GM18951 (cell line): ENCODE data around the gene UBL7.
"Not testable (repeated sequence)": the region's sequence is repeated elsewhere in the genome, so short reads cannot be mapped to it uniquely, and the experiment has no call there.

Source experiments
- POLR2A ChIP-seq: IDR thresholded peaks from 4 replicates; pipeline ENCODE4 v1.6.1; 2011; ENCODE audit warnings: mild to moderate bottlenecking; ENCODE audit not compliant: insufficient read length, insufficient read depth; ENCODE audit errors: extremely low read depth
- in situ Hi-C: fragments of 300-500 bp; cut with MboI; formaldehyde crosslinking; loops from one replicate; pipeline ENCODE4 v1.12.0; 2022; ENCODE audit warnings: low sequenced_read_pairs, mixed read lengths, inconsistent platforms; ENCODE audit not compliant: unreplicated experiment

Gene UBL7, protein sequence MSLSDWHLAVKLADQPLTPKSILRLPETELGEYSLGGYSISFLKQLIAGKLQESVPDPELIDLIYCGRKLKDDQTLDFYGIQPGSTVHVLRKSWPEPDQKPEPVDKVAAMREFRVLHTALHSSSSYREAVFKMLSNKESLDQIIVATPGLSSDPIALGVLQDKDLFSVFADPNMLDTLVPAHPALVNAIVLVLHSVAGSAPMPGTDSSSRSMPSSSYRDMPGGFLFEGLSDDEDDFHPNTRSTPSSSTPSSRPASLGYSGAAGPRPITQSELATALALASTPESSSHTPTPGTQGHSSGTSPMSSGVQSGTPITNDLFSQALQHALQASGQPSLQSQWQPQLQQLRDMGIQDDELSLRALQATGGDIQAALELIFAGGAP

GRCh38 chr15:74460871-74461846 is at the start of gene UBL7:
TSS of gene UBL7 (minus strand) at chr15:74461160. CDS start at chr15:74458867, 2,293 bp downstream.
- peak; percentile 97 for TF ChIP-seq POLR2A
- in situ Hi-C loops = no loop called here

DNA sequence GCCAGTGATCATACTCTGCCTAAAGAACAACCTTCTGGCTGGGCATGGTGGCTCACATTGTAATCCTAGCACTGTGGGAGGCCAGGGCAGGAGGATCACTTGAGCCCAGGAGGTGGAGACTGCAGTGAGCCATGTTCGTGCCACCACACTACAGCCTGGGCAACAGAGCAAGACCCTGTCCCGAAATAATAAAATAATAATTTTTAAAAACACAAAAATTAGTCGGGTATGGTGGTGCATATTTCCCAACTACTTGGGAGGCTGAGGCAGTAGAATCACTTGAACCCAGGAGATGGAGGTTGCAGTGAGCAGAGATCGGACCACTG is 45.5 kb upstream of the UBL7 start:
- no peak for TF ChIP-seq POLR2A
- in situ Hi-C loops = loop anchor here (5.0 kb wide), 1 partner anchor 36 kb away; the partner anchor contains the start of gene ARID3B

DNA sequence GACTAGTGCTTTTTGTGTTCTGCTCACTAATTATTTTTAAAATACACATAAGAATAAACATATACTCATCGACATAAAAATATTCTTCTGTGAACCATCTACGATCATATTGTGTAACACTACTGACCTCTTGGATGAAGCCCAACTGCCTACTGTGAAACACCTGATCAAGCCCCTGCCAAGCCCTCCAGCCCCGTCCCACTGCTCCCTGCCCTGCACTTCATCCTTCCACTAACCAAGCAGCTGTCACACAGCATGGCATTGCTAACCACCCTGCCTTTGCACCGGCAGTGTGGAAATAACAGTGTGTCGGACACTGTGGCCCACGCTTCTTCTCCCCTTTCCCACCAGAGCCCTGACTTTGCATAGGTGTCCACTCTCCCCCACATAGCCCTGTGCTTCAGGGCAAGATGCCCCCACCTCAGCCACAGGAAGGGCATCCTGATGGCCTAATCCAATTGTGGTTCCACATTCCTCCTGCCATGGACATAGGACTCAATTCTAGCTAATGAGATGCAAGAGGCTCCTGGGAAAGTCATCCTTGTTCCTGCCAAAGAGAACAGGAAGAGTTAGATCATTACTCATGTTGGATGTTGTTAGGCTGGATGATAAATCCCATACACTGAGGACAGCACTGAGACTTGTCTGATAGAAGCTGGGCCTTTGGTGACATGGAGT is 45.0 kb upstream of the UBL7 start:
- no peak for TF ChIP-seq POLR2A
- in situ Hi-C loops = loop anchor here (5.0 kb wide), 1 partner anchor 36 kb away; the partner anchor contains the start of gene ARID3B

DNA sequence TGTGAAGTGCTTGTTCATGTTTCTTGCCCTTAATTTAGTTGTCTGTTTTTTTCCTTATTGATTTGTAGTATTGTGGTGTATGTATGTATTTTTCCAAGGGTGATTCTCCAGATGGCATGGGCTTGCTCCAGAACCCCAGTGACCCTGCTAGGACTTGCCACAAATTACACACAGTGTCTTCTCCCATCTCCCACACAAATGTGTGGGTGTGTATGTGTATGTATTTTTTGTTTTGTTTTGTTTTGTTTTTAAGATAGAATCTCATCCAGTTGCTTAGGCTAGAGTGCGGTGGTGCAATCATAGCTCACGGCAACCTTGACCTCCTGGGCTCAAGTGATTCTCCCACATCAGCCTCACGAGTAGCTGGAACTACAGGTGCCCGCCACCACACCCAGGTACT is 43.9 kb upstream of the UBL7 start:
- in situ Hi-C loops = loop anchor here (5.0 kb wide), 1 partner anchor 37 kb away; the partner anchor contains the start of gene ARID3B
- no peak for TF ChIP-seq POLR2A

DNA sequence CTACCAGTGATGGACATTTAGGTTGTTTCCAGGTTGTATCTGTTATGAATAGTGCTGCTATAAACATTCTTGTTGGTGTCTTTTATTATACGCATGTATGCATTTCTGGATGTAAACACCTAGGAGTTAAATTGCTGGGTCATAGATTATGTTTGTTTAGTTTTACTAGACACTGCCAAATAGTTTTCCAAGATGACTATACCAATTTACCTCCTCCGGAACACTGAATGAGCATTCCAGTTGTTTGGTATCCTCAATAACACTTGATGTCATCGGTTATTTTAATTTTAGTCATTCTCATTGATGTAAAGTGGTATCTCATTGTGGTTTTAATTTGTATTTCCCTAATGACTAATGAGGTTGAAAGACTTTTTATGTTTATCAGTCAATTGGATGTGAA is 43.5 kb upstream of the UBL7 start:
- no peak for TF ChIP-seq POLR2A
- in situ Hi-C loops = no loop called here

DNA sequence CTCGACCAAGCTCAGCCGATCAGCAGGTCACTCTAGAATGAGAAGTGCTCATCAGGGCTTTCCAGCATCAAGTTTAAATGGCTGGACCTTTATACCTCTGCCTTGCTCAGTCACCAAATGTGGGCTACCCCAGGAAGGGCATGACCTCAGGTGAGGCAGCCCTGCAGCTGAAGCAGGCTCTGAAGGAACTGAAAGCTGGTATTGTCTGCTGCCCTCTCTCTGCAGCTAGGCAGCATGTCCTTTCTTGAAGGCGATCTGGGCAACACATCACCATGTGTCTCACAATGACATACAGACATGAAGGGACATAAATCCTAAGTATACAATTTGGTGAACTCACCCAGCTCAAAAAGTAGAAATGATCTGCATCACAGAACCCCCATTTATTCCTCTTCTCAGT is 41.3 kb upstream of the UBL7 start:
- in situ Hi-C loops = no loop called here
- TF ChIP-seq POLR2A = no peak

DNA sequence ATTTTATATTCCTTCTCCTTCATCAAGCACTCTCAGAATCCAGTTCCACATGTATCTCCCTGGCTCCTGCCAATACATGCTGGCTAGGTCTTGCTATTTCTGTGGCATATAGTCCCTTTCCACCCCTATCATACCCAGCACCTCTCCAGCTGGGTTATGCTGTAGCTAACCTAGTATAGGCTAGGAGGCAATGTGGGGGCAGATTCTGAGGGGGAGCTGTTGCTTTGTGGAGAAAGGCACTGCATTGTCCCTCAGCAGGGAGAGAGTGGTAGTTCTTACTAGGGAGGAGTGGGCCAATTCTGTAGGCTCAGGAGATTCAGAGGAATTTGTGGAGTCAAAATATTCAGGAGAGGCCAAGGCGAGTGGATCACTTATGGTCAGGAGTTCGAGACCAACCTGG is 39.4 kb upstream of the UBL7 start:
- in situ Hi-C loops = no loop called here
- no peak for TF ChIP-seq POLR2A

GRCh38 chr15:74499366-74499765 is 38.4 kb upstream of the UBL7 start:
- in situ Hi-C loops = no loop called here
- no peak for TF ChIP-seq POLR2A

- in situ Hi-C loops = no loop called here
- no peak for TF ChIP-seq POLR2A
These were observed 36.6 kb upstream of the UBL7 start for GRCh38 chr15:74497584-74497983.

DNA sequence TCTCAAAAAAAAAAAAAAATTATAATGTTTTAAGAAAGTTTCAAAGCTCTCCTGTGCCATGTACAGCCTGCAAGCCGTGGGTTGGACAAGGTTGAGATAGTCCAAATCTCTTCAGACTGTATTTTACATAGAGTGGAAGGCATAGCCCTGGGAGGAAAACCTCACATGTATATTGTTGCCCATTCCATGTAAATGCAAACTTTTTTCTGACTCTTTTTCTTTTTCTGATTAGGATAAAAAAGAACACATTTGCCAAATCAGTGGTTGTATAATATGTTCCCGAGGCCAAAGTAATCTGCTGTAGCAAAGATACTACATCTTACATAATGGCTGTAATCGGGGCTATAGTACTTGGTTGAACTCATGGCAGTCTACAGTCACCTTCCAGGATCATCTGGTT is 35.7 kb upstream of the UBL7 start:
- TF ChIP-seq POLR2A = no peak
- in situ Hi-C loops = no loop called here

GRCh38 chr15:74490339-74490689 is 29.4 kb upstream of the UBL7 start:
- in situ Hi-C loops = loop anchor here (5.0 kb wide), 1 partner anchor 38 kb away; no protein-coding TSS in a partner anchor
- TF ChIP-seq POLR2A = no peak

DNA sequence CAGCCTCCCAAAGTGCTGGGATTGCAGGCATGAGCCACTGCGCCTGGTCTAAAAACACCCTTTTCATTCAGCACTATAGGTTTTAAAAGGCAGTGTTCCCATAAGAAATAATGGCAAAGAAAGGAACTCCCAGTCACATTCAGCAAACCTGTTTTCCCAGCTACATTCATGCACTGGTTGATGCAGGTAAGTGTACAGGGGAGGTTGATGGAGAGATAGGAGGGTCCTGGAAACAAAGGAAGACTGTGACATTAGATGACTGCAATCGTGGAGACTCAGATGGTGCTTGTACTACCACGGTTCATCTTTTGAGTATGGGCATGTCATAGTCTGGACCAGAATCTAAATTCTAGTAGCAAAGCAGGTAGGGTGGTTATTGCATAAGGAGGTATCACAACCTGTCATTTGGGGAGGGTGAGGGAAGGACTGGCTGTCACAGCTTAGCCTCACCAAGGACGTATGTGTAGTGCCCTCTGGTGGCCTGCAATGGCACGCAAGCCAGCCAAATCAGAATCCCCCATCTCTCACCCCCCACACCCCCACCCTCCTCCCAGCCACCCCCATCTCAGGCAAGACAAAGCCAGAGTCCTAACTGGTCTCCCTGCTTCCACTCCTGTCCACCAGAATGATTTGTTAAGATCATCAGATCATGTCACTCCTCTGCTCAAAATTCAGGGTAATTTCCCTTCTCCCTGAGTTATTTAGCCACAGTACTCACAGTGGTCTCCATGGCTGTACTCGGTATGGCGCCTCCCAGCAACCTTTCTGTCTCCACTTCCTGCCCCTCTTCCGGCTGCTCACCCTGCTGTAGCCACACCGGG is 28.8 kb upstream of the UBL7 start:
- peak; percentile 38 for TF ChIP-seq POLR2A

DNA sequence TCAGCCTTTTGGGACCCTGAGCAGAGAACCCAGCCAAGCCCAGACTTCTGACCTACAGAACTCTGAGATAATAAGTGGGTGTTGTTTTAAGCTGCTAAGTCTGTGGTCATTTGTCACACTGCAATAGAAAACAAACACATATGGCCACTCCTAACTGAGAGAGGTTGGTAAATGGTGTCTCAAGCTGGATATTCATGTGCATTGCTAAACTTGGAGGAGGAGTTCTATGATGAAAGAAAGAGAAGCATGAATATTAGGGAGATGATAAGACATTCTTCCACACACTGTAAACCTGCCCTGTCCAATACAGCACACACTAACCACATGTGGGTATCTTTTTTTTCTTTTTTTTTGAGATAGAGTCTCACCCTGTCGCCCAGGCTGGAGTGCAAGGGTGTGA is 27.8 kb upstream of the UBL7 start:
- in situ Hi-C loops = no loop called here
- no peak for TF ChIP-seq POLR2A

More for the DNA sequence above, 28.8 kb upstream of the UBL7 start:
- in situ Hi-C loops = loop anchor here (5.0 kb wide), 1 partner anchor 37 kb away; no protein-coding TSS in a partner anchor

GRCh38 chr15:74482661-74483060 is 21.7 kb upstream of the UBL7 start:
- no peak for TF ChIP-seq POLR2A
- in situ Hi-C loops = no loop called here

DNA sequence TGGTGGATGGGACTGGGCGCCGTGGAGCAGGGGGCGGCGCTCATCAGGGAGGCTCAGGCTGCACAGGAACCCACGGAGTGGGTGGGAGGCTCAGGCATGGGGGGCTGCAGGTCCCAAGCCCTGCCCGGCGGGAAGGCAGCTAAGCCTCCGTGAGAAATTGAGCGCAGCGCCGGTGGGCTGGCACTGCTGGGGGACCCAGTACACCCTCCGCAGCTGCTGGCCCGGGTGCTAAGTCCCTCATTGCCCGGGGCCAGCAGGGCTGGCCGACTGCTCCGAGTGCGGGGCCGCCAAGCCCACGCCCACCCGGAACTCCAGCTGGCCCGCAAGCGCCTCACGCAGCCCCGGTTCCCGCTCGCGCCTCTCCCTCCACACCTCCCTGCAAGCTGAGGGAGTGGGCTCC is 19.4 kb upstream of the UBL7 start:
- in situ Hi-C loops = not testable (repeated sequence)

DNA sequence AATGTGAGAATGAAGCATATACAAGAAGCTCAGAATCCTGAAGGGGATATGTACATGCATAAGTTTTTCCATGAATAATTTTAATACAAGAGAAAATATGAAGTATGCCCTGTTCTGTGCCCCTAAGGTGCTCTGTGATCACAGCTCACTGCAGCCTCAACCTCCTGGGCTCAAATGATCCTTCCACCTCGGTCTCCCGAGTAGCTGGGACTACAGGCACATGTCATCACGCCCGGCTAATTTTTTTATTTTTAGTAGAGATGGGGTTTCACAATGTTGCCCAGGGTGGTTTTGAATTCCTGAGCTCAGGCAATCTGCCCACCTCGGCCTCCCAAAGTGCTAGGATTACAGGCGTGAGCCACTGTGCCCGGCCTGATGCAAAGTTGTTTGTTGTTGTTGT is 10.7 kb upstream of the UBL7 start:
- in situ Hi-C loops = not testable (repeated sequence)
